NT2/D1 (cell line): ENCODE data around the gene OR13C9.

Experiments
- SUZ12 ChIP-seq: IDR thresholded peaks from 2 replicates; pipeline ENCODE4 v1.6.1; 2011; ENCODE audit not compliant: insufficient read length, insufficient read depth; ENCODE audit errors: extremely low read depth
- YY1 ChIP-seq: IDR thresholded peaks from 2 replicates; pipeline ENCODE4 v1.6.1; 2011; ENCODE audit not compliant: insufficient read length, insufficient read depth
- ZNF274 ChIP-seq: IDR thresholded peaks from 2 replicates; pipeline ENCODE4 v1.6.1; 2011; ENCODE audit warnings: mild to moderate bottlenecking, low read depth, low read length

GRCh38 chr9:104606152-104606551, 11.9 kb downstream of the OR13C9 start:
- no peak for TF ChIP-seq SUZ12
- no peak for TF ChIP-seq ZNF274
- TF ChIP-seq YY1, result no peak
